K562 (cell line): Measurements from ENCODE around the gene COL4A1. TPM values are rescaled to one million over a fixed set of nuclear protein-coding genes. Genes with fewer than 3 reads are reported as not detected.

ENCODE experiments used
- ATAC-seq: fragments of 200-7000 bp; cut with Tn5 transposase; 3 replicates; pipeline ENCODE4 v1.9.1; 2020; ENCODE audit warnings: moderate library complexity
- BruUV-seq: library from RNA; stranded (reverse); fragments of 400-500 nt; replicated peaks from 2 replicates; lab custom pipeline; 2021; lab: Mats Ljungman, UMichigan
- CTCF ChIA-PET: fragments of 300-600 bp; formaldehyde crosslinking; extraction: SDS; loops from one replicate; lab custom pipeline; 2021; ENCODE audit warnings: low intra/inter-chr PET ratio; lab: Yijun Ruan, JAX
- POLR2A ChIA-PET: fragments of 300-600, 350-650 bp; sonication (Branson Sonifier 250); formaldehyde crosslinking; extraction: SDS; loops from one replicate; lab custom pipeline; 2021; ENCODE audit warnings: antibody characterized with exemption, inconsistent platforms; lab: Yijun Ruan, JAX
- DNase-seq, 4 experiments: peaks; one replicate each; pipeline versions ENCODE4 v3.0.0 to v3.0.0-alpha.2; 2011 to 2018; ENCODE audit warnings: low spot score in 3 of 4, mixed read lengths in 3 of 4; ENCODE audit errors: extremely low read depth in 1 of 4
- FAIRE-seq: peaks from 2 replicates; lab custom pipeline; 2011; peaks lifted over from hg19 to GRCh38; lab: Jason Lieb, UNC
- H2AFZ ChIP-seq: 2 replicates; pipeline ENCODE4 v1.6.0; 2011; ENCODE audit warnings: low read depth, low read length, control low read depth, inconsistent platforms
- H3K27ac ChIP-seq: fragments of 200-600 bp; 3 replicates; pipeline ENCODE4 v1.8.0; 2011; ENCODE audit warnings: low read depth, mild to moderate bottlenecking, control low read depth, inconsistent platforms, low read length, moderate library complexity, mixed read lengths; ENCODE audit errors: extremely low read depth
- H3K27me3 ChIP-seq, 2 experiments: fragments of 300-600 bp in 1 of 2; 2 replicates in 1 of 2; 3 replicates in 1 of 2; pipeline versions ENCODE4 v1.6.0 to v1.8.0; 2011; ENCODE audit warnings: inconsistent platforms in 2 of 2, low read length in 2 of 2, mild to moderate bottlenecking in 1 of 2, mixed read lengths in 1 of 2, moderate library complexity in 1 of 2; ENCODE audit not compliant: control insufficient read depth in 2 of 2, insufficient read depth in 2 of 2
- H3K36me3 ChIP-seq: fragments of 300-600 bp; 3 replicates; pipeline ENCODE4 v1.8.0; 2011; ENCODE audit warnings: mild to moderate bottlenecking, low read length, inconsistent platforms; ENCODE audit not compliant: control insufficient read depth, insufficient read depth
- H3K4me1 ChIP-seq, 2 experiments: fragments of 200-600 bp in 1 of 2; replicated peaks in 1 of 2; 2 replicates in 1 of 2; 3 replicates in 1 of 2; pipeline versions ENCODE4 v1.5.1 to v1.8.0; 2011; ENCODE audit warnings: inconsistent platforms in 2 of 2, low read length in 2 of 2, mild to moderate bottlenecking in 1 of 2, mixed read lengths in 1 of 2, moderate library complexity in 1 of 2; ENCODE audit not compliant: control insufficient read depth in 2 of 2, insufficient read depth in 2 of 2
- H3K4me2 ChIP-seq: 2 replicates; pipeline ENCODE4 v1.6.1; 2011; ENCODE audit warnings: low read length, control low read depth, inconsistent platforms, mixed read lengths; ENCODE audit not compliant: insufficient read depth
- H3K4me3 ChIP-seq: fragments of 200-600 bp; sonication (generic), shearing (Covaris generic); 2 replicates; pipeline ENCODE4 v1.5.1; 2016; ENCODE audit warnings: control low read depth, inconsistent platforms
- H3K79me2 ChIP-seq: fragments of 200-600 bp; 3 replicates; pipeline ENCODE4 v1.8.0; 2011; ENCODE audit warnings: low read length, inconsistent platforms; ENCODE audit not compliant: control insufficient read depth, insufficient read depth
- H3K9ac ChIP-seq, 2 experiments: 2 replicates each; pipeline versions ENCODE4 v1.6.0 to v1.6.1; 2011; ENCODE audit warnings: low read depth in 2 of 2, low read length in 2 of 2, control low read depth in 1 of 2, inconsistent platforms in 1 of 2, mild to moderate bottlenecking in 1 of 2, mixed read lengths in 1 of 2; ENCODE audit not compliant: insufficient read depth in 1 of 2
- H3K9me1 ChIP-seq: one replicate; pipeline ENCODE4 v1.6.0; 2011; ENCODE audit warnings: inconsistent platforms, mild to moderate bottlenecking, low read length, moderate library complexity; ENCODE audit not compliant: control insufficient read depth, insufficient read depth
- H3K9me3 ChIP-seq: replicated peaks from 2 replicates; pipeline ENCODE4 v1.5.1; 2011; ENCODE audit warnings: low read depth, low read length, inconsistent platforms; ENCODE audit not compliant: control insufficient read depth, insufficient read depth
- H4K20me1 ChIP-seq: replicated peaks from 2 replicates; pipeline ENCODE4 v1.6.1; 2011; ENCODE audit warnings: low read length, inconsistent platforms, mixed read lengths; ENCODE audit not compliant: control insufficient read depth, insufficient read depth
- CC2D1A ChIP-seq: fragments of 450-650 bp; IDR thresholded peaks from 2 replicates; pipeline ENCODE4 v1.6.1; 2017; ENCODE audit warnings: mild to moderate bottlenecking
- MYC ChIP-seq, 2 experiments: fragments of 250-450 bp in 1 of 2; sonication (Bioruptor Pico) in 1 of 2; IDR thresholded peaks; 2 replicates each; pipeline versions ENCODE4 v1.5.1 to v1.6.1; 2012 to 2021; ENCODE audit warnings: low read depth in 2 of 2, borderline replicate concordance in 1 of 2, improper control_type of control experiment in 1 of 2, low read length in 1 of 2, mild to moderate bottlenecking in 1 of 2, moderate library complexity in 1 of 2
- NONO ChIP-seq, 2 experiments: fragments of 200-400 bp in 1 of 2; fragments of 450-650 bp in 1 of 2; formaldehyde crosslinking in 1 of 2; IDR thresholded peaks; 2 replicates each; pipeline ENCODE4 v1.6.1; 2017; ENCODE audit warnings: low read depth in 2 of 2, mild to moderate bottlenecking in 2 of 2, moderate library complexity in 2 of 2, low read length in 1 of 2
- SMARCB1 ChIP-seq: IDR thresholded peaks from 2 replicates; pipeline ENCODE4 v1.6.1; 2011; ENCODE audit warnings: improper control_type of control experiment, low read depth; ENCODE audit not compliant: insufficient read length
- TAF15 ChIP-seq: fragments of 200-400 bp; formaldehyde crosslinking; IDR thresholded peaks from 2 replicates; pipeline ENCODE4 v1.6.1; 2017; ENCODE audit warnings: mild to moderate bottlenecking, low read depth, low read length, moderate library complexity
- ZNF175 ChIP-seq: fragments of 200-800 bp; sonication (Bioruptor generic); IDR thresholded peaks from 2 replicates; pipeline ENCODE4 v1.6.1; 2016; ENCODE audit warnings: low read depth, mild to moderate bottlenecking, missing genetic modification characterization, missing compliant biosample characterization
- ZNF707 ChIP-seq: fragments of 250-450 bp; sonication (Bioruptor Pico); conservative IDR thresholded peaks from 2 replicates; pipeline ENCODE4 v1.8.0; 2022; ENCODE audit warnings: inconsistent platforms, mild to moderate bottlenecking, moderate library complexity
- WGBS: fragments of 100-300 bp; shearing (Covaris generic); methylation state at CpG from one replicate; pipeline ENCODE4 v1.1.6; 2016; ENCODE audit warnings: low coverage, mixed read lengths; ENCODE audit not compliant: insufficient coverage; ENCODE audit errors: missing lambda C conversion rate; 5-methylcytosine and 5-hydroxymethylcytosine counted together
- in situ Hi-C: fragments of 300-500 bp; cut with MboI; formaldehyde crosslinking; loops from 4 replicates; pipeline ENCODE4 v1.15.0; 2018; ENCODE audit warnings: inconsistent platforms, mixed read lengths
- intact Hi-C: fragments of 100-400 bp; cut with micrococcal nuclease; formaldehyde crosslinking; loops from 2 replicates; pipeline ENCODE4 v1.14.2; 2022
- polyA plus RNA-seq, 8 experiments: library from polyadenylated mRNA; depleted of rRNA in 4 of 8; stranded (reverse) in 5 of 8; unstranded in 3 of 8; fragments of >200 nt; fragmentation: Nextera tagmentation in 2 of 8; fragmentation: Illumina TruSeq in 1 of 8; extraction: Ambion mirVana in 2 of 8; extraction: Trizol in 1 of 8; gene quantifications; 2 replicates each; pipeline versions ENCODE4 v1.2.1 to v1.2.3, GENCODE V29; 2011 to 2014; ENCODE audit warnings: inconsistent platforms in 1 of 8, missing spikeins in 1 of 8
- total RNA-seq, 7 experiments: library from RNA; depleted of rRNA in 6 of 7; stranded (reverse); fragments of >200 nt in 6 of 7; fragmentation: Illumina TruSeq in 2 of 7; extraction: Trizol in 2 of 7; gene quantifications; 2 replicates each; pipeline versions ENCODE4 v1.2.1 to v1.2.3, GENCODE V29; 2011 to 2021; ENCODE audit warnings: low replicate concordance in 1 of 7
- TF ChIP-seq, protein P1 (sequence below): fragments of 250-450 bp; sonication (Bioruptor Pico); IDR thresholded peaks from 2 replicates; pipeline ENCODE4 v1.4.0; 2020
- TF ChIP-seq, protein P2 (sequence below): fragments of 200-400 bp; formaldehyde crosslinking; IDR thresholded peaks from 2 replicates; pipeline ENCODE4 v1.6.1; 2017; ENCODE audit warnings: mild to moderate bottlenecking, low read depth, low read length, moderate library complexity

The COL4A1 gene
- total and polyA plus RNA-seq, 9 of the 15 experiments (the other 6 are each of a cell fraction or from before 2014, with no cell fraction given) = 0.35 TPM; not detected in 8

DNA sequence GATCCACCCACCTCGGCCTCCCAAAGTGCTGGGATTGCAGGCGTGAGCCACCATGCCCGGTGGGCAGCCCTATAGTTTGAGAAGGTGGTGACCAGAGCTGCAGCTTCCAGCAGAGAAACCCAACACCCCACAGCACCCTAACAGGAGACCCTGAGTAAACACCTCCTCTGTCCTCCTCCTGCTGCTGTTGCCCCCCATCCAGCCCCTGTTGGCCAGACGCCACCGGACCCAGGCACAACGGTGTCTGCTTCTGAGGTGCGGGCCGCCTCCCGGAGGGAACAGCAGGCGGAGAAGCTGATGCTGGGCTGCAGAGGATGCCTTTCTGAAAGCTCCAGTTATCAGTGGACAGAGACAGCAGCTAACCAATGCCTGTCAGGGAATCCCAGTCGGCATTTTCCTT lies 175.5 kb downstream of the COL4A1 start:
- no TSS peak for BruUV-seq
- intact Hi-C loops (no loop called here), in situ Hi-C loops (no loop called here)
- ATAC-seq (no peak), DNase-seq (no peak)
- Histone ChIP-seq H2AFZ (no peak overlapping the region), H3K9ac (no peak overlapping the region), H3K27ac (no peak overlapping the region), H3K9me3 (no peaks in the 10 kb centered on the region), H3K9me1 (no peaks in the 10 kb centered on the region), H3K79me2 (no peaks in the 10 kb centered on the region), H3K4me2 (no peak overlapping the region)
- CTCF ChIA-PET = no interaction called here
- TF ChIP-seq ZNF707 (CRISPR knock-in tag) (no peak), NONO (IDR thresholded peaks at IDR 0.05; ENCODE audit: low read depth in 2 of 2, low read length in 1 of 2) (no peak), SMARCB1 (no peak), CC2D1A (no peak), ZNF175 (CRISPR knock-in tag) (no peak), TAF15 (no peak), MYC (IDR thresholded peaks at IDR 0.05; ENCODE audit: low read depth, low read length) (no peak), MYC (CRISPR knock-in tag; IDR thresholded peaks at IDR 0.05; ENCODE audit: borderline replicate concordance, low read depth) (no peak)
- TF ChIP-seq, protein P1, sequence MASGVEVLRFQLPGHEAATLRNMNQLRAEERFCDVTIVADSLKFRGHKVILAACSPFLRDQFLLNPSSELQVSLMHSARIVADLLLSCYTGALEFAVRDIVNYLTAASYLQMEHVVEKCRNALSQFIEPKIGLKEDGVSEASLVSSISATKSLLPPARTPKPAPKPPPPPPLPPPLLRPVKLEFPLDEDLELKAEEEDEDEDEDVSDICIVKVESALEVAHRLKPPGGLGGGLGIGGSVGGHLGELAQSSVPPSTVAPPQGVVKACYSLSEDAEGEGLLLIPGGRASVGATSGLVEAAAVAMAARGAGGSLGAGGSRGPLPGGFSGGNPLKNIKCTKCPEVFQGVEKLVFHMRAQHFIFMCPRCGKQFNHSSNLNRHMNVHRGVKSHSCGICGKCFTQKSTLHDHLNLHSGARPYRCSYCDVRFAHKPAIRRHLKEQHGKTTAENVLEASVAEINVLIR = no peak
- TF ChIP-seq, protein P2, sequence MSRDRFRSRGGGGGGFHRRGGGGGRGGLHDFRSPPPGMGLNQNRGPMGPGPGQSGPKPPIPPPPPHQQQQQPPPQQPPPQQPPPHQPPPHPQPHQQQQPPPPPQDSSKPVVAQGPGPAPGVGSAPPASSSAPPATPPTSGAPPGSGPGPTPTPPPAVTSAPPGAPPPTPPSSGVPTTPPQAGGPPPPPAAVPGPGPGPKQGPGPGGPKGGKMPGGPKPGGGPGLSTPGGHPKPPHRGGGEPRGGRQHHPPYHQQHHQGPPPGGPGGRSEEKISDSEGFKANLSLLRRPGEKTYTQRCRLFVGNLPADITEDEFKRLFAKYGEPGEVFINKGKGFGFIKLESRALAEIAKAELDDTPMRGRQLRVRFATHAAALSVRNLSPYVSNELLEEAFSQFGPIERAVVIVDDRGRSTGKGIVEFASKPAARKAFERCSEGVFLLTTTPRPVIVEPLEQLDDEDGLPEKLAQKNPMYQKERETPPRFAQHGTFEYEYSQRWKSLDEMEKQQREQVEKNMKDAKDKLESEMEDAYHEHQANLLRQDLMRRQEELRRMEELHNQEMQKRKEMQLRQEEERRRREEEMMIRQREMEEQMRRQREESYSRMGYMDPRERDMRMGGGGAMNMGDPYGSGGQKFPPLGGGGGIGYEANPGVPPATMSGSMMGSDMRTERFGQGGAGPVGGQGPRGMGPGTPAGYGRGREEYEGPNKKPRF = no peak
- TF ChIP-seq, all 486 proteins: peak for 0
- Histone ChIP-seq H3K36me3 (no peaks in the 10 kb centered on the region), H3K4me1 (no peaks in the 10 kb centered on the region), H3K4me3 (no peak overlapping the region), H3K27me3 (peaks cover 4 to 45% of the 10 kb centered on the region in 2 experiments; a peak in 3 of 5 replicates), H4K20me1 (no peaks in the 10 kb centered on the region)
- POLR2A ChIA-PET = interaction anchor here (0.6 kb wide), 1 partner anchor 160 kb away, joined by 3 read pairs; no protein-coding TSS in a partner anchor
- no peak for FAIRE-seq
- WGBS = no CpG with 5 or more reads among the region's 11 CpGs
